ENCODE data around the gene SYT15.
A peak's percentile ranks its signal among the peaks of the same experiment; 100 is the strongest.
"Not testable (repeated sequence)": the region's sequence is repeated elsewhere in the genome, so short reads cannot be mapped to it uniquely, and the experiment has no call there.

The SYT15 gene

DNA sequence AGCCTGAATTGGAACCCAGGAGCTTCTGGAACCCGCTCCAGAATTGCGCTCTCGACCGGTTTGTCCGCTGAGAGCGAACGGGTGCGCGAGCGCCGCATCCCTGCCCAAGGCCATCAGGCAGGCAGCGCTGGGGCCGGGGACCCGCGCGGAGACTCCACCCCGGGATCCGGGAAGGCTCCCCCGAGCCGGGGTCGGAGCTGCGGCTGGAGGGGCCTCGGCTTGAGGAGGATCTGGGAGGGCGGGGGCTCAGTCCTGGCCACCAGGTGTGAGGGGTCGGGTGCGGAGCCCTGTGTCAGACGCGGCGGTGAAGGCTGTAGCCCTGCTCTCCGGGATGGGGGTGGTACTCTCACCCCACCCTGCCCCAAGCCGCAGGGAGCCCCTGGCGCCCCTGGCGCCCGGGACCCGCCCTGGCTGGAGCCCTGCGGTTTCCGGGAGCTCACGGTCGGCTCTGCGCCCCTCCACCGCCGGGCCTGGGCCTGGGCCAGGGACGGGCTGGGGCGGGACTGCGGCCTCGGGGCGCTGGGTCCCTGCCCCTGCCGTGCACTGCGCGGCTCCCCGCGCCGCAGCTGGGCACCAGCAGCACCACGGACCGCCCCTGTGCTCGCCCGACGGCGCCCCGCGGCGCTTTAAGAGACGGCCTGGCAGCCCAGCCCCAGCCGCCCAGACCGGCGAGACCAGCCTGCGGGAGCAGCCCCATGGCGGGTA, at the start of gene SYT15:
SYT15 (plus strand) TSS at position 655 of the 705 bp plus-strand sequence; CDS start at position 696, 41 bp downstream.
- DNase-seq (ENCODE audit: low spot score): not testable (repeated sequence)

- not testable (repeated sequence) for DNase-seq (ENCODE audit: low spot score)
These were observed 49.2 kb upstream of the SYT15 start for GRCh38 chr10:46529742-46530141.

DNA sequence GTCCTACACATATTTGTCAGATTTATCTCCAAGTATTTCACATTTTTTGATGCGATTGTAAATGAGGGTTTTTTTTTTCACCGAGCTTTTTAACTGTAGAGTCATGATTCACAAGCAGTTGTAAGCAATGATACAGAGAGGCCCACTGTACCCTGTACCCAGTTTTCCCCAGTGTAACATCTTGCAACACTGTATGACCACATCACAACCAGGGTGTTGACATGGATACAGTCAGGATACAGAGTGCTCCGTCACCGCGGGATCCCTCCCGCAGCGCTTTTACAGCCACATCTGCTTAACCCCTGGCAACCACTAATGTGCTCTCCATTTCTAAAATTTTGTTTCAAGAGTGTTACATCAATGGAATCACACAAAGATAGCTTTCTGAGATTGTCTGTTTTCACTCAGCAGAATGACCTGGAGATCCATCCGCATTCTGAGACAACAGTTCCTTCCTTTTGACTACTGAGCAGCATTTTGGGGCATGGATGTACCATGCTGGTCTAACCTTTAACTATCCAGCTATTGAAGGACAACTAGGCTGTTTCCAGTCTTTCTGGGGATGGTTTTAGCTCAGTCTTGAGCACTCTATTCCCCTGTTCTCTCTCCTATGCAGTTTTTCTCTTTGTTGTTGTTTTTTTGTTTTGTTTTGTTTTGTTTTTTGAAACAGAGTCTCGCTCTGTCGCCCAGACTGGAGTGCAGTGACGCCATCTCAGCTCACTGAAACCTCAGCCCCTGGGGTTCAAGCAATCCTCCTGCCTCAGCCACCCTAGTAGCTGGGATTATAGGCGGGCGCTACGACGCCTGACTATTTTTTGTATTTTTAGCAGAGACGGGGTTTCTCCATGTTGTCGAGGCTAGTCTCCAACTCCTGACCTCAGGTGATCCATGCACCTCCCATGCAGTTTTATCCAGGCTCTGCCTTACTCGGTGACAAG, 48.4 kb upstream of the SYT15 start:
- DNase-seq (ENCODE audit: low spot score): peak; percentile 35

GRCh38 chr10:46532256-46532655, 46.7 kb upstream of the SYT15 start:
- DNase-seq (ENCODE audit: low spot score): not testable (repeated sequence)

GRCh38 chr10:46534828-46535524, 44.0 kb upstream of the SYT15 start:
- DNase-seq (ENCODE audit: low spot score): no peak

GRCh38 chr10:46536171-46536570, 42.8 kb upstream of the SYT15 start:
- no peak for DNase-seq (ENCODE audit: low spot score)

DNA sequence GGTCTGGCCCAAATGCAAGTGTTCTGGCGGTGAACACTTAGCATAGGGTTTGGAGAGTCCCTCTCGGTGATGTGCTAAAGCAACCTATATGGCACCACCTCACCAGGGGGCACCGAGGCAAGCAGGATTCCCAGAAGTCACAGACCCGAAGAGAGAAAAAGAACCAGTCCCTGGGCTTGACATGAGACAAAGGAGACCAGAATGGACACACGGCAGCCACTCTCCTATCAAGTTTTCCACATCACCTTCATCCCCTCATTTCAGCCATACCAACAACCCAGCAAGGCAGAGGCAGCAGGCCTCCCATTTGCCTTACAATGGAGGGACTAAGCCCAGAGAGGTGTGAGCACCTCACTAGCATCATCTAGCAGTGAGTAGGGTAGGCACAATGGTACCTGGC, 42.1 kb upstream of the SYT15 start:
- DNase-seq (ENCODE audit: low spot score): no peak

DNA sequence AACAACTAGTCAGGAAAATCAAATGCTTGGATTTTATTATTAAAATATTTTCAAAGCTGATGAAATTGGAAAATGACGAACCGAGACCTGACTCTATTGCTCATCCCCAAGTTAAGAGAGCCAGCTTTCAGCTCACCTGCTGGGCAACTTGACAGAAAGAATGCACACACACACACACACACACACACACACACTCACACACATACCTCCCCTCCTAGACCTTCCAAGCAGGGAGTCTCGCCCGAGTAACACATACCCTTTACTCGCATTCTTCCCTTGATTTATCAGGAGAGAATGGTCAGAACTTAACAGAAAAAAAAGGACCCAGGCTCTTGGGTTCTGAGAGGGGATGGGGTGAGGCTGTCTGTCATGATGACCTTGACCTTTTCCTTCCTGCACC, 41.6 kb upstream of the SYT15 start:
- peak; percentile 39 for DNase-seq (ENCODE audit: low spot score)

DNA sequence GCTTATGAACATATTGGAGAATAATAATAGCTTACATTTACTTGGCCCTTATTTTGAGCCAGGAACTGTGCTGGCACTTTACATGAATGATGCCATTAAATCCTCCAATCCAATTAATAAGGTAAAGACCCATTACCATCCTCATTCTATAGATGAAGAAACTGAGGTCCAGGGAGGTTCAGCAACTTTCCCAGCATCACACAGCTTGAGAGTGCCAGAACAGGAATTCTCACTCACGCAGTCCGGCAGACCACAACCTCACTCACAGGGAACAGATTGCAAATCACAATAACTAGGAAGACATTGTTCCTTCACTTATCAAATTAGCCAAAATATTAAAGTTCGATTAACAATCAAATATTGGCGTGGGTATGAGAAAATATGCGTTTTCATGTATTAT, 40.8 kb upstream of the SYT15 start:
- no peak for DNase-seq (ENCODE audit: low spot score)

- DNase-seq (ENCODE audit: low spot score): no peak
These were observed 40.1 kb upstream of the SYT15 start for GRCh38 chr10:46538717-46539426.

- DNase-seq (ENCODE audit: low spot score): peak; percentile 99
These were observed 39.1 kb upstream of the SYT15 start for GRCh38 chr10:46539596-46540411.

DNA sequence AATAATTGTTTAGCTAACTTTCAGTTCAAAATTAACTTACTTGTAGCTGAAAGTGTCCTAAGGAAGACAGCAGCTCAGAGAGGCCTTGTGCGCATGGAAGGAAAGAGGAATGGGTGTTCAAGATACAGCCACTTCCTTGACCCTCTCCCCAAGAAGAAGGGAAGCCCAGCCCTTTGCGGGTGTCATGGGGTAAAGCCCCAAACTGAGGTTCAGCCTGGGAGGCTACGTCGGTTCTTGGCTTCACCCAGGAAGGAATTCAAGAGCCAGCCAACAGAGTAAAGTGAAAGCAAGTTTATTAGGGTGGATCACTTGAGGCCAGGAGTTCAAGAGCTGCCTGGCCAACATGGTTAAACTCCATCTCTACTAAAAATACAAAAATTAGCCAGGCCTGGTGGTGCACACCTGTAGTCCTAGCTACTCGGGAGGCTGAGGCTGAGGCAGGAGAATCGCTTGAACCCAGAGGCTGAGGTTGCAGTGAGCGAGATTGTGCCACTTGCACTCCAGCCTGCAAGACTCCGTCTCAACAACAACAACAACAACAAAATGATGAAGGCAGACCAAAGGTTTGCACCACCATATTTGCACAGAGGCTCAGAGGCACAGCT, 38.4 kb upstream of the SYT15 start:
- no peak for DNase-seq (ENCODE audit: low spot score)

GRCh38 chr10:46541017-46541661, 37.8 kb upstream of the SYT15 start:
- DNase-seq (ENCODE audit: low spot score): no peak

DNA sequence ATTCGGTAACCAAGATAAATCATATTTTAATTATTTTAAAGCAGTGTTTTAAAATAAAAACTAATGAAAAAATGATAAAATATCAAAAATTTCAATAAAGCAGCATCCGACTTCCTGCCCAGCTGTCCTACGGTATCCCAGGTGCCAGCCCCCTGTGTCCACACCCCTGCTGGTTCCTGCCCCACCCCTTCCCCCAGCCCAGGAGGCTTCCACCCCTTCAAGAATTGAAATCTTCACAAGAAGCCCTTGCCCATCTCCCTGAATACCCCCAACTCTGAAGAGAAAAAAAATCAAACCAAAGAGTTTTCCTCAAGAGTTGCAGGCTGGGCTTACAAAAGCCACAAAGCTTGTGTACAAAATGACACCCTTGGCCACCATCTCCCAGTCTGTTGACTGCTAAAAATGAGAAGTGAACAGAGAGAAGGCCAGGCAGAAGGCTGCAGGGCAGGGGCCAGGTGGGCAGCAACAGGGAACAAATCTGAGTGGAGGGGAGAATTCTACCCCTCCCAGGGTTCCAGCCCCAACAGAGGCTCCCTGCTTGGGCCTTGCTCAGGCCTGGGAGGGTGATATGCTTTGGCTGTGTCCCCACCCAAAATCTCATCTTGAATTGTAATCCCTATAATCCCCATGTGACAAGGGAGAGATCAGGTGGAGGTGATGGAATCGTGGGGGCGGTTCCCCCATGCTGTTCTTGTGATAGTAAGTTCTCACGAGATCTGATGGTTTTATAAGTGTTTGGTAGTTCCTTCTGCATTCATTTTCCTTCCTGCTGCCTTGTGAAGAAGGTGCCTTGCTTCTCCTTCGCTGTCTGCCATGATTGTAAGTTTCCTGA, 37.0 kb upstream of the SYT15 start:
- no peak for DNase-seq (ENCODE audit: low spot score)

DNA sequence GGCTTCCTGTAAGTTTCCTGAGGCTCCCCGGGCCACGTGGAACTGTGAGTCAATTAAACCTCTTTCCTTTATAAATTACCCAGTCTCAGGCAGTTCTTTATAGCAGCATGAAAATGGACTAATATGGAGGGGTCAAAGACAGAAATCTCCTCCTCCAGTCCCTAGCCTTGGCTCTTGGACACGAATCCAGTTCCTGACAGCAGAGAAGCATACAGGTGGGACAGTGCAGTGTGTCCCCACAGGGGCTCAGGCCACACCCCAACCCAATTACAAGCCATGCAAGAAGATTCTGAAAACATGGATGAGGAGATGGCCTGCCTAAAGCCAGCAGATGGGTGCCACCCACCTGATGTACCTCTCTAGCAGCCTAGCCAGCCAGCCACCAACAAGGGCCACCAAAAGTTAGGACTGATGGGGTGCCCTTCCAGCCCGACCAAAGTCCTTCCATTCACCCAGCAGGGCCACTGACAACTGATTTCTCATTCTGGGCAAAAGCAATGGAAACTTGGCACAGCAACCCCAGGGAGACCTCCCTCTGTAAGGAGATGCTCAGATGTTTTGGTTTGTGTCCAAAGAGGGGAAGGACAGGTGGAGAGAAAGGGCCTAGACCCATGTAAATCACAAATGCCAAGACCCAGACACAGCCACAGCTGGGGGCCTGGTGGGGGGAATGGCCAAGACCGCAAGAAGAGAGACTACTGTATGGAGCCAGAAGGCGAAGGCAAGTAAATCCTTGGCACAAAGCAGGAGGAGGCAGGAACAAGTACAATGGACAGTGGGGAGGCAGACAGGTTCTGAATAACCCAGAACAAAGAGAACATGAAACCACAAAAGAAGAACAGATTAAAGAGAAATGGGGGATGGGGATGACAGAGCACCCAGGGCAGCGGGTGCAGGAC, 36.1 kb upstream of the SYT15 start:
- DNase-seq (ENCODE audit: low spot score): no peak

GRCh38 chr10:46543466-46544377, 35.2 kb upstream of the SYT15 start:
- DNase-seq (ENCODE audit: low spot score): no peak
